Cardiac fibroblast (primary cell): ENCODE measurements around the gene STKLD1.
A peak's percentile ranks its signal among the peaks of the same experiment; 100 is the strongest.
"Not testable (repeated sequence)": the region's sequence is repeated elsewhere in the genome, so short reads cannot be mapped to it uniquely, and the experiment has no call there.

Experiments used
- DNase-seq, 2 donors: peaks; one replicate each; pipeline versions ENCODE4 v3.0.0 to v3.0.0-alpha.2; 2010; ENCODE audit warnings: low read depth in 2 of 2
- H3K4me3 ChIP-seq, 2 donors: replicated peaks in 1 of 2; 1 replicate in 1 of 2; 2 replicates in 1 of 2; pipeline ENCODE4 v1.5.1; 2011; ENCODE audit warnings: low read depth in 2 of 2, low read length in 2 of 2, mild to moderate bottlenecking in 2 of 2, moderate library complexity in 1 of 2
- TF ChIP-seq, protein P1 (sequence below): IDR thresholded peaks from one replicate; pipeline ENCODE4 v1.5.1; 2011; ENCODE audit warnings: low read depth, mild to moderate bottlenecking, low read length, inconsistent platforms

Gene STKLD1

GRCh38 chr9:133370685-133371084, 5.5 kb upstream of the STKLD1 start:
- DNase-seq = no peak
- no peak overlapping the region for H3K4me3 ChIP-seq
- TF ChIP-seq, protein P1, sequence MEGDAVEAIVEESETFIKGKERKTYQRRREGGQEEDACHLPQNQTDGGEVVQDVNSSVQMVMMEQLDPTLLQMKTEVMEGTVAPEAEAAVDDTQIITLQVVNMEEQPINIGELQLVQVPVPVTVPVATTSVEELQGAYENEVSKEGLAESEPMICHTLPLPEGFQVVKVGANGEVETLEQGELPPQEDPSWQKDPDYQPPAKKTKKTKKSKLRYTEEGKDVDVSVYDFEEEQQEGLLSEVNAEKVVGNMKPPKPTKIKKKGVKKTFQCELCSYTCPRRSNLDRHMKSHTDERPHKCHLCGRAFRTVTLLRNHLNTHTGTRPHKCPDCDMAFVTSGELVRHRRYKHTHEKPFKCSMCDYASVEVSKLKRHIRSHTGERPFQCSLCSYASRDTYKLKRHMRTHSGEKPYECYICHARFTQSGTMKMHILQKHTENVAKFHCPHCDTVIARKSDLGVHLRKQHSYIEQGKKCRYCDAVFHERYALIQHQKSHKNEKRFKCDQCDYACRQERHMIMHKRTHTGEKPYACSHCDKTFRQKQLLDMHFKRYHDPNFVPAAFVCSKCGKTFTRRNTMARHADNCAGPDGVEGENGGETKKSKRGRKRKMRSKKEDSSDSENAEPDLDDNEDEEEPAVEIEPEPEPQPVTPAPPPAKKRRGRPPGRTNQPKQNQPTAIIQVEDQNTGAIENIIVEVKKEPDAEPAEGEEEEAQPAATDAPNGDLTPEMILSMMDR = no peak

DNA sequence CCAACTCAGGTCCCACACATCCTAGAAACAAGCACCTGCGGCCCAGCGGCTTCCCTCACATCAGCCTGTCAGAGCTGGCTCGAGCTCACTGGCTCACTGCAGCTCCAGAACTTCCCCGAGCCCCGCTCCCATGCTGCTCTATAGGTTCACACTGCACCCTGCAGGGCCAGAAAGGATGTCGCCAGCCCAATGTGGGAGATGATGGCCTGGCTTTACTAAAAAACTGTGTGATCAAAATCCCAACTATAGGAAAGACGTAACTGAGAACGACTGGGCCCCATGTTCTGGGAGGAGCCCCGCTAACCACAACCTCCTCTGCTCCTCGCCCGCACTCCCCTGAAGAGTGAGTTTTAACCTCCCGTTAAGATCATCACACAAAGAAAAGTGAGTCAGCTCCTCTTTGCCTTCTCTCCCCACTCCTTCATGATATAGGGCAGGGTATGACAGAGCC, 4.9 kb upstream of the STKLD1 start:
- no peak for DNase-seq
- TF ChIP-seq, protein P1 = no peak
- no peak overlapping the region for H3K4me3 ChIP-seq

- DNase-seq = no peak
- no peak overlapping the region for H3K4me3 ChIP-seq
- TF ChIP-seq, protein P1 = no peak
These were observed 4.0 kb upstream of the STKLD1 start for GRCh38 chr9:133372144-133372543.

DNA sequence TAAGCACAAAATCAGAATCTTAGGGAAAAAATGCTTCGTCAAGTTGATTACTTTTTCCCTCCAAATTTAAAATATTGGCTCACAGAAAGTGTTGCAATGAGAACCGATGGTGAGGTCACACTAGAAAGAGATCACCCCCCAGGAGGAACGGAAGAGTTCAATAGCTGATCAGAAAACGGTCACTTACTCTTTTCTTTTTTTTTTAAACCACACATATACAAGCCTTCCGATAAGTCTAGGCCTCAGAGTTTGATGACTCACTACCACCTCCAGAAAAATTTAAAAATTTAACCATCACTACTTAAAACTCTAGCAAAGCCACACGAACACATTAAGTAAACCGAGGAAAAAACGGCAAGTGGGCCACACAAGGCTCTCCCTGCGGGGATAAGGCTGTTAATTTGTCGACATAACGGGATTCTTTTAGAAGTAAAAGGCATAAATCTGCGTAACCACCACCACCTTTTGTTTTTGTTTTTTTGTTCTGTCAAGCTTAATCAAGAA, 1.5 kb upstream of the STKLD1 start:
- TF ChIP-seq, protein P1 = no peak
- peak overlapping the region; percentile 87 for H3K4me3 ChIP-seq
- DNase-seq = peak; percentile 49 to 75

DNA sequence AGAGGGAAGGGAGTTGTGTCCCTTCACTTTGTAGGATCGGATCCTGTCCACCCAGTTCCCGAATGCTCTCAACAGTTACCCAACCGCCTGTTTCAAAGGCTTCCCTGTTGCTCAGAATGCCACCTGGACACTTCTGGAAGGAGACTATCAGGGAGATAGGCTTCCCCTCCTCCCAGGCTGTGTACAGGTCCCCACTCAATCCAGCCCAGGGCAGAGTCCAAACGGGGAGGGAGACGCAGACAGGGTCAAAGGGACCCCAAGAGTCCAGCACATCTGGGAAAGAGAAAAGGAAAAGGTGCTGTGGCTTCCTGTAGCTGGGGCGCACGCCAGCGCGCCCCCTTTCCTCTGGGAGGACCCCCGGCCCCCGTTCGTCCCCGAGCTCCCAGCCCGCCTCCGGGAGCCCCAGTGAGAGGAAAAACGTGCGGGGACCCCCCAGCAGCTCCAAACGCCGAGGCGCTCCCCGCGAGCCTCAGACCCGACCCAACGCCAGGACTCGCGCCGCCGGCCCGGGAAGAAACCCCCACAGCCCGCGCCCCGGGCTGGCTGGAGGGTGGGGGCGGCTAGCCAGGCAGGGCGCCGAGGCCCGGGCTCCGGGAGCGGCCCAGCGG, 946 bp upstream of the STKLD1 start:
- peak overlapping the region; percentile 87 for H3K4me3 ChIP-seq
- DNase-seq = peak; percentile 39 to 61
- TF ChIP-seq, protein P1 = no peak

GRCh38 chr9:133377280-133377679, 1.1 kb downstream of the STKLD1 start:
- not testable (repeated sequence) for DNase-seq, H3K4me3 ChIP-seq

- H3K4me3 ChIP-seq = no peak overlapping the region
- peak; percentile 42 to 56 for DNase-seq
- TF ChIP-seq, protein P1 = no peak
These were observed 1.6 kb downstream of the STKLD1 start for GRCh38 chr9:133377721-133378216.
